OCI-LY3 (cell line): ENCODE measurements around the gene NEDD4L.

Experiments used
- CTCF ChIP-seq: fragments of 200-600, 300-600 bp; sonication (generic); IDR thresholded peaks from 2 replicates; pipeline ENCODE4 v1.5.1; 2014; ENCODE audit warnings: antibody characterized with exemption, low read length, low read depth
- EZH2phosphoT487 ChIP-seq: fragments of 200-600 bp; shearing (Covaris generic); IDR thresholded peaks from 2 replicates; pipeline ENCODE4 v1.6.1; 2018; ENCODE audit warnings: antibody characterized with exemption, mixed run types, low read depth

- no peak for TF ChIP-seq CTCF
- TF ChIP-seq EZH2phosphoT487, result no peak
Observed at GRCh38 chr18:58025205-58025604, 18.8 kb upstream of the NEDD4L start.
